GM21360 (cell line): ENCODE measurements around the gene NEFH.

Experiments
- ATAC-seq: cut with Tn5 transposase; IDR thresholded peaks from one replicate; pipeline ENCODE4 v1.9.1; 2021; ENCODE audit warnings: mild to moderate bottlenecking, moderate library complexity; ENCODE audit not compliant: unreplicated experiment

NEFH gene

DNA sequence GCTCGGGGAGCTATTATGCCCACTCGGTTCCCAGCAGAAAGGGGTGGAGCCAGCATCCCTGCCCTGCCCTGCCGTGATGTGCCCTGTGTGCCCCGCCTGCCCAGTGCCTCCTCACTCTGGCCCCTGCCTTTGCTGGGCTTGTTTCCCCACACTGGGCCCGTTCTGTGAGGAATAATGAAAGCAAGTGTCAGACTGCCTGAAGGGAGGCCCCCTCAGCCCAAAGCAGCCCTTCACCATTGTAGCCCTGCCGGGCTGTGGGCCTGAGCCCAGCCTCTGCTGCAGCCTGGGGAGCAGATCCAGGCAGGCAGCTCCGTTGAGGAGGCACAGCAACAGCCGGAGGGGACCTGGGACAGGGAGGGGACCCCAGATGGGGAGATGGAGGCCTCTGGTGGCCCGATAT lies 20.2 kb upstream of the NEFH start:
- no peak for ATAC-seq

DNA sequence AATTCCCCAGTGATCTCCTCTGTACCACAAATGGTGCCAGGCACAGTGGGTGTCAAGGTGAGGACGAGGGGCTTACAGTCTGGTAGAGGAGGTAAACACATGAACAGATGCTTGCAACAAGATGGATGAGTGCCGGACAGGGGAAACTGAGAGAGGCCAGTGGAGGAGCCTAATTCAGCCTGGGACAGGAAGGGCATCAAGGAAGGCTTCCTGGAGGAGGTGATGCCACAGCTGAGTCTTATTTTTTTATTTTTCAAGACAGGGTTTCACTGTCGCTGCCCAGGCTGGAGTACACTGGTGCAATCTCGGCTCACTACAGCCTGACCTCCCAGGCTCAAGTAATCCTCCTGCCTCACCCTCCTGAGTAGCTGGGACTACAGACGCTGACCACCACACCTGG lies 18.8 kb upstream of the NEFH start:
- no peak for ATAC-seq

DNA sequence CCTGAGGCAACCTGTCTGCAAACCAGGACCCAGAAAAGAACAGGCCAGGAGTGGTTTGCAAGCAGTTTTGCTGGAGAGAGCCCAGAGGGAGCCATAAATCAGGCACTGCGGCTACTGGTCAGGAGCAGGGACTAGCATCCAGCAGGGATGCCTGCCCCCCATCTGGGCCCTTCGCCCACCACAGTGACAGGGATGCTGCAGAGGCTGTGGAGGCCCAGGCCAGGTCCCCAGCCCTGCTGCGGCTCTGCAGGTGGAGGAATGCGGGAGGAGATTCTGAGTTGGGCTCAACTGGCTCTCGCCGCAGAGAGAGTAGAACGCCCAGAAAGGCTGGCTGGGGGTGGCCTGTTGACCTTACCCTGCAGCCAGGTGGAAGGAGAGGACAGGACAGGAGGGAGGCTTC lies 16.4 kb upstream of the NEFH start:
- ATAC-seq, result no peak

DNA sequence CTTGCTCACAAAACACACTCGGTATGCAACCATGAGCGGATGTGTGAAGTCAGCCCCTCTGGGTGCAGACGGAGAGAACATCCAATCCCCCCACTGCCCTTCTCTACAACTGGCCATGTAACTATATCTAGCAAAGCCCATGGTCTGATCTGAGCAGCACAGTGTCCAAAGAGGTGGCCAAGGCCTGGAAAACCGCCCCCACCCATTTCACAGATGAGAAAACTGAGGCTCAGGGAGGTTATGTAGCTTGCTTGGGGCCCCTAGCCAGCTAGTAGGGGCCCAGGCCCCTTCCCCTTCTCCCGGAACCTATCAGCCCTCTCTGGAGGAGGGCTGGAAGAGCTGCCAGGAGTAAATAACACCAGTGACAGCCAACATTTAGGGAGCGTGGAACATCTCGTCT lies 15.4 kb upstream of the NEFH start:
- ATAC-seq, result no peak

DNA sequence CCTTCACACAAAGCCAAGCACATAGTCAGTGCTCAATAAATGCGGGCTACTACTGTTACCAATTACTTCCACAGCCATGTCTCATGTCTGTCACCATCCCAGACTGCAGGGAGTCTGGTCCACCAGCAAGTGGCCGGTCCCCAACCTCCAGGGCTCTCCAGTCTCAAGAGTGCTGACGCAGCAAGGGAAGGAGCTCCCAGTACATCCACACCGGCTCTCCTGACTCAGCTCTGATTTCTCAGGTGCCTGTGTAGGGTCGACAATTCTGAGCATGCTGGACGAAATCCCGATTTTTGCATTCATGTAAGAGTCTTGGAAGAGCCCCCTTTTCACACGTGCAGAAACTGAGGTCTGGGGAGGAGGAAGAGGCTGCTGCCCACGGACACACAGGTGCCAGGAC lies 10.3 kb upstream of the NEFH start:
- ATAC-seq, result no peak

DNA sequence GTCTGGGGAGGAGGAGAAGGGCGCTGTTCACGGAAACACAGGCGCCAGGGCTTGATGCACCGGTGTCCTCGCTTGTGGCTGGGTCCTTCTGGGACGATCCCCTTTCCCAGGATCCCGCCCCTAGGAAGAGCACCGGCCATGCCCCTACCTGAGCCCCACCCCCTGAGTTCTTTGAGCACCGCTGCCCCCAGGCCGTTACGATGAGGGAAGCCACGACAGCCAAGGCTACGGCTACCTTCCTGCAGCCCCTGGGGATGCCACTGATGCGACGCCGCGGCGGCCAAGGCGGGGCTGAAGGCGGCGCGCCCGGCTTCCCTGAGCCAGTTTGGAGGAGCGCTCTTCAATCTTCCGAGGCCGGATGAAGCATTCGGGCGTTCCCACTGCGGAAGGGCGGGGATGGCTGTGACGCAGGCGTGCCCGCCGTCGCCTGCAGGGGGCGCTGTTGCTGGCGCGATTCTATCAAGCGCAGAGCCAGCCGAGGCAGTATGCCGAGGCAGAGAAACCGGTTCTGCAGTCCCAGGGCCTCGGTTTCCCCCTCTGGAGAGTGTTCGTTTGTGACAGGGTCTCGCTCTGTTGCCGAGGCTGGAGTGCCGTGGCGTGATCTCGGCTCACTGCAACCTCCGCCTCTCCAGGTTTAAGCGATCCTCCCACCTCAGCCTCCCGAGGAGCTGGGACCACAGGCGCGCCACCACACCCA lies 9.7 kb upstream of the NEFH start:
- no peak for ATAC-seq

DNA sequence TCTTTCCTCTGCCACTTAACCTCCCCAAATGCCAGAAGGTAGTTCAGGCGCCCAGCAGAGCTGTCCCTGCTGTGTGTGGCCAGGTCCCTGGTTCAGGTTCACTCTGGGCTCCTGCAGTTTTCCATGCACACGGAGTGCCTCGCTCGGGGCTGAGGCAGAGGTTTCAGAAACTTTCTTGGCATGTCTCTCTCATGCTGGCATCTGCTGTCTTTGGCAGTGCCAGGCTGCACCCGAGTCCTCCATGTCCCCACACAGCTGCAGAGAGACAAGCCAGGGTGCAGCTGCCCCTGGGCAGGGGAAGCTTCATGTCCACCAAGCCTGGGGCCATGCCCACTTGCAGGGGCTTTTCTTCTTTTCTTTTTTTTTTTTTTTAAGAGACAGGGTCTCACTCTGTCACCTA lies 7.0 kb upstream of the NEFH start:
- no peak for ATAC-seq

DNA sequence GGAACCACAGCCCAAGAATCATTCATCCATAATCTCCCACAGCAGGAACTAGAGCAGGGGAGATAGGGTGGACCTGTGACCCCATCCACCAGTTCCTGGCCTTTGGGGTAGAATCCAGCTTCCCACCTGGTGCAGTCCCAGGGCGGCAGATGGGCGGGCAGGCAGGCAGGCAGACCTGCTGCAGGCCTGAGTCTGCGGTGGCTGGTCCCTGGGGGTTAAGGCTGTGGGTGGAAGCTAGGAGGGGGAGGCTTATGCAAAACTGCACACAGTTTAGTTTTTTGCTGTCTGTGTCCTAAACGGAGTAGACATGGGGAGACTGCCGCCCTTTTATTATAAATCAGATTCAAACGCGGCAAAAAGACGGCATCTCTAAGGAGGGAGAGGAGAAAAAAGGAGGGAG lies 4.5 kb upstream of the NEFH start:
- ATAC-seq, result no peak

DNA sequence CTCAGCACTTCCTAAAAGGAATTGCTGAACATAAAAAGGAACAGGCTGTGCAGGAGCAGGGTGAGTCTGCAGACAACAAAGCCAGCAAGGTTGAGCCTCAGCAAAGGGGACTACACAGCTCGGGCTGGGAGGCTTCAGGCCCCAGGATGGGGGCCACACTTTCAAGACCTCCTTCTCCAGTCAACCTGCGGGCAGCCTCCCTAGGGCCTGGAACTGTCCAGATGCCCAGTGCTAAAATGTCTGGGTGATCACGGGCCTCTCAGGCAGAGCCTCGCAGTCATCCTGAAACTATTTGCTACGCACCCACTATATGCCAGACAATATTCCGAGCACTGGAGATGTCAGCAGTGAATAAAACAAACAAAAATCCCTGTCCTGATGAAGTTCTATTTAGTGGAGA lies 3.9 kb upstream of the NEFH start:
- no peak for ATAC-seq

DNA sequence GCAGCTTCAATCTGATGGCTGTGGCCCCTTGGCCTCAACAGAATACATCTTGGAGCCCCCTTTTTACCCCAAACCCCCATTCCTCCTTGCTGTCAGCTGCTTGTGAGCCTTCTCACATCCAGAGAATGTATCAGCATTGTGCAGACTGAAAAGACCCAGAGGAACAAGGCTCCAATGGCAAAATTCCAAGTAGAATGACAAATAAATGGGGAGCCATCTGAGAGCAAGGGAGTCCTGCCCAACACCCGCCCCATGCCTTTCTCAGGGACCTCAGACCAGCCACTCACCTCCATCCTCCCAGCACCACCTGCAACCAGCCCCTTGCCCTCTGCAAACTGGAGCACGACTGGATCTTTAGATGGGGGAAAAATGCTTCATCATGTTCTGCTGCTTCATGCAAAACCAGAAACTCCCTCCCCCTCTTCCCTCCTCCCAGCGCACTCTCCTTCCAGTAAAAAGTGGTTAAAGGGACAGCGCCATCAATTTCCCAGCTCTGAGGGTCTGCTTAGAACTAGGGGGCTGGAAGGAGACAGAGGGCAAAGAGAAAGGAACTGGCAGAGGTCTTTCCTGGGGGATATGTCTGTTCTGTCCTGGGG lies 2.2 kb upstream of the NEFH start:
- ATAC-seq, result no peak

DNA sequence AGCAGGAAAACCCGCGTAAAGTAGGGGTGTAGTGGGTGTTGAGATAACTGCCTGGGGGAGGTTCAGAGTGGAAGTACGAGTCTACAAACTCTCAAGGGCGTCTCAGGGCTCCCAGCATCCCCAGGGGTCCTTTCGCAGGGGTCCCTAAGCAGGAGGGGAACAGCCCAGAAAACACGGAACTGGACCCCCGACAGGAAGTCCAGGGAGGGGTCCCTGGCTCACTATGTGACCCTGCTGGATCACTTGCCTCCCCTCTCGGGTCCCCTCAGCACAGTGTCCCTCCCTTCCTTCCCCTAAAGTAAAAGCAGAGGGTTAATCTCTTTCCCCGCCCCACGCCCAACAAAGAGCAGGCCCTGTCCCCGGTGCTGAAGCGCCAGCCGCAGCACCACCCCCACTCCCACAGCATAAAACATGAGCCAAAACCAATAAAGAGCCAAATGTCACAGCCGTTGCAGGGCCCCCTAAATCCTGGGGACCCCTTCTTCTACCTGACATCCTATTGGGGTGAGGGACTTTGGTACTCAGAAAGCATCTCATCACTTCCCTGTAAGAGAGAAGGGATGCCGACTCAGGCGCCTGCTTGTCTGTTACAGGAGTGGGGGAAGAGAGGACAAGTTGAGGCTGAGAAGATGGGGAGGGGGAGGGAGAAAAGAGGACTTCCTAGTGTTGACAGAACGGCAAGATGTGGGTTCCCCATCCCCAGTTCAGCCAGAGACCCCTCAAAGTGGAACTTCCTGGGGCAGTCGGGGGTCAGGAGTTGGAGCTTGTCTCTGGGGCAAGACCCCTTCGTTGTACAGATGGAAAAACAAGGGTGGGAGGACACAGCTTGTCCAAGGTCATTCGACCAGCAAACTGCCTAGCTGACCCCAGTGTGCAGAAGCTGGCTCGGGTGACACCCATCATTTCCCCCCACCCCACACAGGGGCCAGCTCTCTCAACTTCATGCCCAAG lies 1.4 kb upstream of the NEFH start:
- no peak for ATAC-seq

DNA sequence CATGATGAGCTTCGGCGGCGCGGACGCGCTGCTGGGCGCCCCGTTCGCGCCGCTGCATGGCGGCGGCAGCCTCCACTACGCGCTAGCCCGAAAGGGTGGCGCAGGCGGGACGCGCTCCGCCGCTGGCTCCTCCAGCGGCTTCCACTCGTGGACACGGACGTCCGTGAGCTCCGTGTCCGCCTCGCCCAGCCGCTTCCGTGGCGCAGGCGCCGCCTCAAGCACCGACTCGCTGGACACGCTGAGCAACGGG lies 169 bp downstream of the NEFH start:
- ATAC-seq, result no peak

DNA sequence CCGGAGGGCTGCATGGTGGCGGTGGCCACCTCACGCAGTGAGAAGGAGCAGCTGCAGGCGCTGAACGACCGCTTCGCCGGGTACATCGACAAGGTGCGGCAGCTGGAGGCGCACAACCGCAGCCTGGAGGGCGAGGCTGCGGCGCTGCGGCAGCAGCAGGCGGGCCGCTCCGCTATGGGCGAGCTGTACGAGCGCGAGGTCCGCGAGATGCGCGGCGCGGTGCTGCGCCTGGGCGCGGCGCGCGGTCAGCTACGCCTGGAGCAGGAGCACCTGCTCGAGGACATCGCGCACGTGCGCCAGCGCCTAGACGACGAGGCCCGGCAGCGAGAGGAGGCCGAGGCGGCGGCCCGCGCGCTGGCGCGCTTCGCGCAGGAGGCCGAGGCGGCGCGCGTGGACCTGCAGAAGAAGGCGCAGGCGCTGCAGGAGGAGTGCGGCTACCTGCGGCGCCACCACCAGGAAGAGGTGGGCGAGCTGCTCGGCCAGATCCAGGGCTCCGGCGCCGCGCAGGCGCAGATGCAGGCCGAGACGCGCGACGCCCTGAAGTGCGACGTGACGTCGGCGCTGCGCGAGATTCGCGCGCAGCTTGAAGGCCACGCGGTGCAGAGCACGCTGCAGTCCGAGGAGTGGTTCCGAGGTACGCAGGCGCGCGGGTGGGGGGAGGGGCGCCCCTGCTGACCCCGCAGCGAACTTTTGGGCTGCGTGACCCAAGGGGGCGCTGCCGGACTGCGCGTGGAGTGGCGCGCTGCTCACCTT lies 670 bp downstream of the NEFH start:
- no peak for ATAC-seq

DNA sequence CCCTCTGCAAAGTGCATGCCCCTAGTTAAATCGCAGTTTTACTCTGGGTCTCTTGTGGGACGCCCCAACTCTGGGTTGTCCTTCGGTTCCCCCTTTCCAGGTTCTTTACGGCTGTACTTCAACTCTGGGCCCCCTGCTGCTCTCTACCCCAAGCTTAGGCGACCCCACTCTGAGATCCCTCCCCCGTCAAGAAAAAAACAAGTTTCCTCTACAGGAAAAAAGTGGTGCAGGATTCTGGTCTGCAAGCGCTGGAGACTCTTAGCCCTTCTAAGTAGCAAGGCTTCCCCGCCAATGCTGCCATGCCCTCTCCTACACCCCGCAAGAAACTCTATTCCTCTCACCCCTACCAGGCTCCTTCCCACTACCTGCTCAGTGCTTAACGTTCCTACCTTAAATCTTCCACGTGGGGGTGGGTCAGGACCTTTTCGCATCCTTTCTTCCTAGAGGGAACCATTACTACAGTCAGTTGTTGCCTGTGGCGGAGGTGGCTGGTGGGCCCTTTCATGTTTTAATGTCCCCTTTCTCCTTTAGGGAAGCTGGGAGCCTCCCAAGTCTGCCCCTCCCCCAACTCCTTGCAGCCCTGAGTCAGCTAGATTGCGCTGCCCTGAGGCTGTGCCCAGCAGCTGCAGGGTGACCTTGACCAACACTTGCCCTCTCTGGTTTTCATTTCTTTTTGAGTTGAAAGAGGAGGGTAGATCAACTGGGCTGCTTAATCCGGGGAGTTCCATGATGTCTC lies 1.4 kb downstream of the NEFH start:
- ATAC-seq, result no peak

DNA sequence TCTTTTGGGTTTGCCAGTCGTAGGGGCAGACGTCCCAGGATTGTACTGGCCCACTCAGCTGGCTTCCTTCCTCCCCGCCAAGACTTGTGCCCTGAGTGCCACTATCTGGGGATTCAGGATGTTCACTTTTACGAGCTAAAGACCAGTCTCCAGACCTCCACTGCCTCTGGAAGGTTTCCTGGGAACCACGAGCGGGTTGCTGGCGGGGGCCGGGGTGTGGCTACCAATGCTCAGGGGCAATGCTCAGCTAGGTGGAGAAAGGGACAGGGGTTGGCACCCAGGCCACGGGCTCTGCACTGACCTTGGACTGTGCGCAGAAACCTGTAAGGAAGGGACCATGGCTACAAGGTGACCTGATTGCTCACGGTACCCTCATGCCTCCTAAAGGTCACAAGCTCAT lies 2.2 kb downstream of the NEFH start:
- ATAC-seq, result no peak

DNA sequence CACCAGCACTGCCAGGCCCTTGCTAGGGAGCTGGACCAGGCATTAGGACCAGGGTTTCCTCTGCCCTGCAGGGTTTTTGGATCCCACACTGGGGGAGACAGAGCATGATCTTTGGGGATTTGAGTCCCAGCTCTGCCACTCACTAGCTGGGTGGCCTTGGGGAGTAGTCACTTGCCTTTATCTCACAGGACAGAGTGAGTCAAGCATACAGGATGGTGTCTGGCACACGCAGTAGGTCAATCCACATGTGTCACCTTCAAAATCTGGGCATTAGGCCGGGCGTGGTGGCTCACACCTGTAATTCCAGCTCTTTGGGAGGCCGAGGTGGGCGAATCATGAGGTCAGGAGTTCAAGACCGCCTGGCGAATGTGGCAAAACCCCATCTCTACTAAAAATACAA lies 2.7 kb downstream of the NEFH start:
- no peak for ATAC-seq

DNA sequence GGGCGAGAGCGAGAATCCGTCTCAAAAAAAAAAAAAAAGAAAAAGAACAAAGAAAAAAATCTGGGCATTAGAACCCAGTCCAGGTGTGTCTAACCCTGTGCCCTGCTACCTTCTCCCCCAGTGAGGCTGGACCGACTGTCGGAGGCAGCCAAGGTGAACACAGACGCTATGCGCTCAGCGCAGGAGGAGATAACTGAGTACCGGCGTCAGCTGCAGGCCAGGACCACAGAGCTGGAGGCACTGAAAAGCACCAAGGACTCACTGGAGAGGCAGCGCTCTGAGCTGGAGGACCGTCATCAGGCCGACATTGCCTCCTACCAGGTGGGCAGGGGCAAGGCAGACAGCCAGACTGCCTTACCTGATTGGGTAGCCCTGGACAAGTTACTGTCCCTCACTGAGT lies 3.2 kb downstream of the NEFH start:
- ATAC-seq, result no peak

DNA sequence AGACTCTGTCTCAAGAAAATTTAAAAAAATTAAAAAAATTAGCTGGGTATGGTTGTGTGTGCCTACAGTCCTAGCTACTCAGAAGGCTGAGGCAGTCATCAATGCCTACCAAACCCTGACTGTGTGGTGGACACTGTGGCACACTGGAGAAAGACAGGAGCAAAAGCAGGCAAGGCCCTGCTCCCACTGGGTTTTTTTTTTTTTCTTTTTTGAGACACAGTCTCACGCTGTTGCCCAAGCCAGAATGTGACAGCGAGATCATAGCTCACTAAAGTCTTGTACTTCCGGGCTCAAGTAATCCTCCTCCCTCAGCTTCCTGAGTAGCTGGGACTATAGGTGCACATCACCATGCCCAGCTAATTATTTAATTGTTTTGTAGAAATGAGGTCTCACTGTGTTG lies 4.6 kb downstream of the NEFH start:
- no peak for ATAC-seq

DNA sequence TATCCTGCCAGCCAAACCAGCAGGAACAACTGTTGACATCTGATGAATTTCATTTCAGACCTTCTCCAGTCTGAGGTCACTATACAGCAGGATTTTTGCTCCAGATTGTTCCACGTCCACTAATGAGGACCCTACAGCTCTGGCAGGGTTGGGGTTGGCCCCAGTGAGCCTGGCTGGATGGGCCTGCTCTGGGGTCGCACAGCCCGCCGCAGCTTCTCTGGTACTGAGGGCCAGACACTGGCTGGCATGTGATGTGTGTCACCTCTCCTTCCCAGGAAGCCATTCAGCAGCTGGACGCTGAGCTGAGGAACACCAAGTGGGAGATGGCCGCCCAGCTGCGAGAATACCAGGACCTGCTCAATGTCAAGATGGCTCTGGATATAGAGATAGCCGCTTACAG lies 5.4 kb downstream of the NEFH start:
- no peak for ATAC-seq

DNA sequence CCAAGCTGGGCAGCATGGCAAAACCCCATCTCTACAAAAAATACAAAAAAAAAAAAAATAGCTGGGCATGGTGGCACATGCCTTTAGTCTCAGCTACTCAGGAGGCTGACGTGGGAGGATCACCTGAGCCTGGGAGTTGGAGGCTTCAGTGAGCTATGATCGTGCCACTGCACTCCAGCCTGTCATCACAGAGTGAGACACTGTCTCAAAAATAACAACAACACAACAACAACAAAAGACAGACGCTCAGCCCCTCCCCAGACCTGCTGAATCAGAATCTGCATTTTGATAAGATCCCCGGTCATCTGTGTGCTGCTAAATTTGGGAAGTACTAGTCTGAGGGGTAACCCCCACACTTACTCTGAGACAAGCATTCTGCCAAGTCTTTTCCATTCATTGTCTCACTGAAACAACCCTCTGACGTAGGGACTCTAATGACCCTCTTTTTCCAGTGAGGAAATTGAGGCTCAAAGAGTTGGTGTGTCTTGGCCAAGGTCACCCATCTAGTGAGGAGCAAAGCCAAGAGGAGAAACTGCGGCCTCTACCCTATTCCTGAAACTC lies 7.5 kb downstream of the NEFH start:
- ATAC-seq, result no peak
